Mucosa of rectum (tissue), 2 donors: ENCODE results near the gene SRGAP2C.
"Not testable (repeated sequence)": the region's sequence is repeated elsewhere in the genome, so short reads cannot be mapped to it uniquely, and the experiment has no call there.

Experiments used
- H3K27ac ChIP-seq, 2 donors: one replicate each; pipeline ENCODE4 v1.7.0; 2013; ENCODE audit warnings: inconsistent platforms in 2 of 2, low read depth in 2 of 2, low read length in 2 of 2
- H3K27me3 ChIP-seq, 2 donors: one replicate each; pipeline ENCODE4 v1.7.0; 2013; ENCODE audit warnings: low read length in 2 of 2; ENCODE audit not compliant: control insufficient read depth in 2 of 2, insufficient read depth in 2 of 2
- H3K36me3 ChIP-seq, 2 donors: one replicate each; pipeline ENCODE4 v1.7.0; 2013; ENCODE audit warnings: low read length in 2 of 2; ENCODE audit not compliant: control insufficient read depth in 2 of 2, insufficient read depth in 2 of 2
- H3K4me1 ChIP-seq, 2 donors: one replicate each; pipeline ENCODE4 v1.7.0; 2013; ENCODE audit warnings: low read length in 2 of 2, mild to moderate bottlenecking in 1 of 2; ENCODE audit not compliant: control insufficient read depth in 2 of 2, insufficient read depth in 2 of 2
- H3K4me3 ChIP-seq, 2 donors: one replicate each; pipeline ENCODE4 v1.7.0; 2013; ENCODE audit warnings: low read length in 2 of 2
- H3K9ac ChIP-seq, 2 donors: one replicate each; pipeline ENCODE4 v1.7.0; 2013; ENCODE audit warnings: low read length in 2 of 2, low read depth in 1 of 2, mild to moderate bottlenecking in 1 of 2
- H3K9me3 ChIP-seq, 2 donors: one replicate each; pipeline ENCODE4 v1.7.0; 2013; ENCODE audit warnings: low read length in 2 of 2; ENCODE audit not compliant: control insufficient read depth in 2 of 2
- donor health status: healthy.
- donor health status: Normal muscosa, but diverticular disease.

Gene SRGAP2C

GRCh38 chr1:121361451-121362233 is 176.9 kb downstream of the SRGAP2C start:
- not testable (repeated sequence) for H3K27ac ChIP-seq, H3K9ac ChIP-seq, H3K9me3 ChIP-seq

GRCh38 chr1:121362234-121362883 is 177.6 kb downstream of the SRGAP2C start:
- not testable (repeated sequence) for H3K4me3 ChIP-seq, H3K9me3 ChIP-seq, H3K36me3 ChIP-seq, H3K9ac ChIP-seq, H3K27ac ChIP-seq, H3K4me1 ChIP-seq, H3K27me3 ChIP-seq

More at GRCh38 chr1:121361451-121362233, 176.9 kb downstream of the SRGAP2C start:
- not testable (repeated sequence) for H3K36me3 ChIP-seq, H3K4me3 ChIP-seq, H3K27me3 ChIP-seq, H3K4me1 ChIP-seq

GRCh38 chr1:121365316-121365715 is 180.5 kb downstream of the SRGAP2C start:
- H3K4me1 ChIP-seq, result not testable (repeated sequence)

GRCh38 chr1:121365723-121366122 is 180.9 kb downstream of the SRGAP2C start:
- not testable (repeated sequence) for H3K27me3 ChIP-seq, H3K4me3 ChIP-seq, H3K36me3 ChIP-seq, H3K4me1 ChIP-seq, H3K9ac ChIP-seq, H3K27ac ChIP-seq, H3K9me3 ChIP-seq

More at GRCh38 chr1:121365316-121365715, 180.5 kb downstream of the SRGAP2C start:
- H3K9me3 ChIP-seq, H3K4me3 ChIP-seq, H3K36me3 ChIP-seq, H3K27ac ChIP-seq, H3K9ac ChIP-seq, H3K27me3 ChIP-seq: not testable (repeated sequence)

- not testable (repeated sequence) for H3K27ac ChIP-seq, H3K9me3 ChIP-seq, H3K9ac ChIP-seq, H3K4me1 ChIP-seq, H3K27me3 ChIP-seq, H3K36me3 ChIP-seq, H3K4me3 ChIP-seq
Measured at GRCh38 chr1:121366171-121366570, 181.4 kb downstream of the SRGAP2C start.

GRCh38 chr1:121368910-121369309 is 184.1 kb downstream of the SRGAP2C start:
- H3K4me1 ChIP-seq, H3K27ac ChIP-seq, H3K9me3 ChIP-seq, H3K9ac ChIP-seq, H3K36me3 ChIP-seq, H3K27me3 ChIP-seq, H3K4me3 ChIP-seq: not testable (repeated sequence)

- H3K9ac ChIP-seq, H3K36me3 ChIP-seq, H3K4me3 ChIP-seq, H3K27me3 ChIP-seq, H3K9me3 ChIP-seq, H3K4me1 ChIP-seq, H3K27ac ChIP-seq: not testable (repeated sequence)
Measured at GRCh38 chr1:121369959-121370358, 185.2 kb downstream of the SRGAP2C start.

- H3K4me1 ChIP-seq, H3K27ac ChIP-seq, H3K9me3 ChIP-seq, H3K4me3 ChIP-seq, H3K36me3 ChIP-seq, H3K9ac ChIP-seq, H3K27me3 ChIP-seq: not testable (repeated sequence)
Measured at GRCh38 chr1:121374851-121375367, 190.1 kb downstream of the SRGAP2C start.

GRCh38 chr1:121376986-121377385 is 192.2 kb downstream of the SRGAP2C start:
- H3K27ac ChIP-seq, H3K27me3 ChIP-seq, H3K9ac ChIP-seq, H3K36me3 ChIP-seq, H3K4me3 ChIP-seq, H3K9me3 ChIP-seq, H3K4me1 ChIP-seq: not testable (repeated sequence)

GRCh38 chr1:121378757-121379156 is 194.0 kb downstream of the SRGAP2C start:
- H3K4me3 ChIP-seq, H3K4me1 ChIP-seq, H3K27me3 ChIP-seq, H3K36me3 ChIP-seq, H3K9ac ChIP-seq, H3K27ac ChIP-seq, H3K9me3 ChIP-seq: not testable (repeated sequence)
